HepG2 (cell line): ENCODE results near the gene PWP1. TPM values are rescaled to one million over a fixed set of nuclear protein-coding genes. Genes with fewer than 3 reads are reported as not detected.

Experiments used
- KAT7 ChIP-seq: IDR thresholded peaks from 2 replicates; pipeline ENCODE4 v1.6.1; 2018; ENCODE audit warnings: borderline replicate concordance, missing compliant biosample characterization
- KIAA2018 ChIP-seq: sonication (generic); formaldehyde crosslinking; IDR thresholded peaks from 2 replicates; pipeline ENCODE4 v1.5.0; 2020; ENCODE audit warnings: mild to moderate bottlenecking, missing genetic modification reagents, borderline replicate concordance
- RFXANK ChIP-seq: IDR thresholded peaks from 2 replicates; pipeline ENCODE4 v1.6.1; 2016
- TBX2 ChIP-seq: sonication (generic); formaldehyde crosslinking; IDR thresholded peaks from 2 replicates; pipeline ENCODE4 v1.5.0; 2020; ENCODE audit warnings: missing genetic modification reagents, mild to moderate bottlenecking, borderline replicate concordance
- ZBTB14 ChIP-seq: sonication (generic); formaldehyde crosslinking; IDR thresholded peaks from 2 replicates; pipeline ENCODE4 v1.4.0; 2020; ENCODE audit warnings: missing genetic modification reagents
- ZNF138 ChIP-seq: sonication (generic); formaldehyde crosslinking; IDR thresholded peaks from 2 replicates; pipeline ENCODE4 v1.5.0; 2020; ENCODE audit warnings: mild to moderate bottlenecking, low read depth, missing genetic modification reagents
- ZNF143 ChIP-seq: sonication (generic); formaldehyde crosslinking; IDR thresholded peaks from 2 replicates; pipeline ENCODE4 v1.4.0; 2020; ENCODE audit warnings: missing genetic modification reagents
- ZNF230 ChIP-seq: sonication (generic); formaldehyde crosslinking; IDR thresholded peaks from 2 replicates; pipeline ENCODE4 v1.4.0; 2020; ENCODE audit warnings: mild to moderate bottlenecking, missing genetic modification reagents
- ZNF335 ChIP-seq: sonication (generic); formaldehyde crosslinking; IDR thresholded peaks from 2 replicates; pipeline ENCODE4 v1.4.0; 2020; ENCODE audit warnings: missing genetic modification reagents
- ZNF619 ChIP-seq: sonication (generic); formaldehyde crosslinking; IDR thresholded peaks from 2 replicates; pipeline ENCODE4 v1.4.0; 2020; ENCODE audit warnings: mild to moderate bottlenecking, missing genetic modification reagents
- ZNF83 ChIP-seq: sonication (generic); formaldehyde crosslinking; IDR thresholded peaks from 2 replicates; pipeline ENCODE4 v1.4.0; 2020; ENCODE audit warnings: missing genetic modification reagents, mild to moderate bottlenecking, borderline replicate concordance
- ZSCAN31 ChIP-seq: sonication (generic); formaldehyde crosslinking; IDR thresholded peaks from 2 replicates; pipeline ENCODE4 v1.5.0; 2020; ENCODE audit warnings: low read depth, mild to moderate bottlenecking, missing genetic modification reagents
- polyA plus RNA-seq, 8 experiments: library from polyadenylated mRNA; depleted of rRNA in 3 of 8; stranded (reverse) in 7 of 8; unstranded in 1 of 8; fragments of >200 nt; fragmentation: Illumina TruSeq in 4 of 8; extraction: Trizol in 4 of 8; gene quantifications; 2 replicates each; pipeline versions ENCODE4 v1.2.1 to v1.2.3, GENCODE V29; 2011 to 2016; ENCODE audit warnings: low read depth in 4 of 8, missing spikeins in 1 of 8, mixed read lengths in 1 of 8; ENCODE audit not compliant: insufficient read depth in 1 of 8
- total RNA-seq, 5 experiments: library from RNA; depleted of rRNA; stranded (reverse); fragments of >200 nt; fragmentation: Illumina TruSeq; extraction: Trizol; gene quantifications; 2 replicates each; pipeline ENCODE4 v1.2.3, GENCODE V29; 2016; ENCODE audit warnings: low read depth in 1 of 5
- TF ChIP-seq, protein P1 (sequence below): sonication (generic); formaldehyde crosslinking; IDR thresholded peaks from 2 replicates; pipeline ENCODE4 v1.4.0; 2020; ENCODE audit warnings: mild to moderate bottlenecking, low read depth, missing genetic modification reagents
- TF ChIP-seq, protein P2 (sequence below): sonication (generic); formaldehyde crosslinking; IDR thresholded peaks from 2 replicates; pipeline ENCODE4 v1.4.0; 2020; ENCODE audit warnings: missing genetic modification reagents; ENCODE audit errors: not compliant biosample characterization
- TF ChIP-seq, protein P3 (sequence below): sonication (generic); formaldehyde crosslinking; IDR thresholded peaks from 2 replicates; pipeline ENCODE4 v1.4.0; 2020; ENCODE audit warnings: mild to moderate bottlenecking, missing genetic modification reagents

The PWP1 gene
- total and polyA plus RNA-seq, 2 of the 13 experiments (the other 11 are each of a cell fraction or from before 2014, with no cell fraction given): 65.9 to 70.2 TPM

DNA sequence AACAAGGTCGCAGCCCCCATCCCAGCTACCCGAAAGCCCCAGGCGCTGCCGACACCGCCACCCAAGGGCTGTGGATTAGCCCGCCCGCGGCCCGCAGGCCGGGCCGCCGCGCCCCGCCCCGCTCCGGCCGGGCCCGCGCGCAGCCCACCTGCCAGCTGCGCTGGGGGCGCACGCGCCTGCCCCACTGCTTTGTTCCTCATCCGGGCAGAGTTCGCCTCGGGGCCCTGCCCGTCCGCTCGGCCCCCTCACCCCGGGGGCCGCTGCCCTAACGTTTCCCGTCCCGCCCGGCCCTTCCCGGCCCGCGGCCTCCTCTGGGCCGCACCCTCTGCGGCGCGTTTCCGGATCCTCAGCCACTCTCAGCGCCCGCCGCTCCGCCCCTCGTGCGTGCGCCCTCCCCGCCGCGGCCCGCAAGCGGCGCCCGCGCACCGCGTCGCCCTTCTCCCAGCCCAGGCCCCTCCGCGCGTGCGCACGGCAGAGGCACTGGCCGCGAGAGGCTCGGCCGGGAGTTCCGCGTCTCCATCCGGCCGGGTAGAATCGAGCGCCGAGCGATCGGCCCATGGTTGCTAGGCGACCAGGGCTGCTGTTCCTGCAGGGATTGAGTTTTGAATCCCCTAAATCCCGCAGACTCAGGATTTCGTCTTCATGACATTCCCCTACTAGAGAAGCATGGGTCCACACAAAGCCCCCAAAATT lies 75.4 kb downstream of the PWP1 start, which contains the start of gene PRDM4 (continued):
- TF ChIP-seq KIAA2018 (no peak), RFXANK (peak; percentile 17; the same call in 1 of the 2 replicates), ZNF619 (CRISPR knock-in tag) (no peak), ZNF230 (CRISPR knock-in tag) (no peak), ZNF143 (CRISPR knock-in tag) (no peak), ZSCAN31 (CRISPR knock-in tag) (peak; percentile 80; the same call in 1 of the 2 replicates), TBX2 (CRISPR knock-in tag) (peak; percentile 27; the same call in 1 of the 2 replicates), KAT7 (CRISPR knock-in tag) (no peak; the same call in 1 of the 2 replicates), ZNF83 (CRISPR knock-in tag) (peak; percentile 40; the same call in 1 of the 2 replicates), ZNF335 (CRISPR knock-in tag) (no peak), ZNF138 (CRISPR knock-in tag) (no peak), ZBTB14 (no peak)
- TF ChIP-seq, protein P1, sequence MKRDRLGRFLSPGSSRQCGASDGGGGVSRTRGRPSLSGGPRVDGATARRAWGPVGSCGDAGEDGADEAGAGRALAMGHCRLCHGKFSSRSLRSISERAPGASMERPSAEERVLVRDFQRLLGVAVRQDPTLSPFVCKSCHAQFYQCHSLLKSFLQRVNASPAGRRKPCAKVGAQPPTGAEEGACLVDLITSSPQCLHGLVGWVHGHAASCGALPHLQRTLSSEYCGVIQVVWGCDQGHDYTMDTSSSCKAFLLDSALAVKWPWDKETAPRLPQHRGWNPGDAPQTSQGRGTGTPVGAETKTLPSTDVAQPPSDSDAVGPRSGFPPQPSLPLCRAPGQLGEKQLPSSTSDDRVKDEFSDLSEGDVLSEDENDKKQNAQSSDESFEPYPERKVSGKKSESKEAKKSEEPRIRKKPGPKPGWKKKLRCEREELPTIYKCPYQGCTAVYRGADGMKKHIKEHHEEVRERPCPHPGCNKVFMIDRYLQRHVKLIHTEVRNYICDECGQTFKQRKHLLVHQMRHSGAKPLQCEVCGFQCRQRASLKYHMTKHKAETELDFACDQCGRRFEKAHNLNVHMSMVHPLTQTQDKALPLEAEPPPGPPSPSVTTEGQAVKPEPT (CRISPR knock-in tag): no peak
- TF ChIP-seq, protein P2, sequence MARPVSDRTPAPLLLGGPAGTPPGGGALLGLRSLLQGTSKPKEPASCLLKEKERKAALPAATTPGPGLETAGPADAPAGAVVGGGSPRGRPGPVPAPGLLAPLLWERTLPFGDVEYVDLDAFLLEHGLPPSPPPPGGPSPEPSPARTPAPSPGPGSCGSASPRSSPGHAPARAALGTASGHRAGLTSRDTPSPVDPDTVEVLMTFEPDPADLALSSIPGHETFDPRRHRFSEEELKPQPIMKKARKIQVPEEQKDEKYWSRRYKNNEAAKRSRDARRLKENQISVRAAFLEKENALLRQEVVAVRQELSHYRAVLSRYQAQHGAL (CRISPR knock-in tag): no peak
- TF ChIP-seq, protein P3, sequence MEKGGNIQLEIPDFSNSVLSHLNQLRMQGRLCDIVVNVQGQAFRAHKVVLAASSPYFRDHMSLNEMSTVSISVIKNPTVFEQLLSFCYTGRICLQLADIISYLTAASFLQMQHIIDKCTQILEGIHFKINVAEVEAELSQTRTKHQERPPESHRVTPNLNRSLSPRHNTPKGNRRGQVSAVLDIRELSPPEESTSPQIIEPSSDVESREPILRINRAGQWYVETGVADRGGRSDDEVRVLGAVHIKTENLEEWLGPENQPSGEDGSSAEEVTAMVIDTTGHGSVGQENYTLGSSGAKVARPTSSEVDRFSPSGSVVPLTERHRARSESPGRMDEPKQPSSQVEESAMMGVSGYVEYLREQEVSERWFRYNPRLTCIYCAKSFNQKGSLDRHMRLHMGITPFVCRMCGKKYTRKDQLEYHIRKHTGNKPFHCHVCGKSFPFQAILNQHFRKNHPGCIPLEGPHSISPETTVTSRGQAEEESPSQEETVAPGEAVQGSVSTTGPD (CRISPR knock-in tag): no peak
